Endothelial cell of umbilical vein (primary cell): Measurements from ENCODE around the gene CHST8. TPM values are rescaled to one million over a fixed set of nuclear protein-coding genes. Genes with fewer than 3 reads are reported as not detected.

Source experiments
- BruUV-seq: library from RNA; stranded (reverse); fragments of 400-500 nt; replicated peaks from 2 replicates; lab custom pipeline; 2021; lab: Mats Ljungman, UMichigan
- CTCF ChIA-PET: fragments of 300-600, 350-600 bp; sonication (Branson Sonifier 250); formaldehyde crosslinking; loops from one replicate; lab custom pipeline; 2021; ENCODE audit warnings: antibody characterized with exemption, inconsistent platforms; lab: Charles Lee
- POLR2A ChIA-PET: fragments of 300-600, 350-600 bp; sonication (Branson Sonifier 250); formaldehyde crosslinking; loops from one replicate; lab custom pipeline; 2021; ENCODE audit warnings: antibody characterized with exemption, inconsistent platforms; lab: Charles Lee
- DNase-seq: peaks from one replicate; pipeline ENCODE4 v3.0.0-alpha.2; 2011; ENCODE audit warnings: low read depth, low spot score
- FAIRE-seq: peaks from 2 replicates; lab custom pipeline; 2011; peaks lifted over from hg19 to GRCh38; lab: Jason Lieb, UNC
- H2AFZ ChIP-seq: 2 replicates; pipeline ENCODE4 v1.6.0; 2012; ENCODE audit warnings: low read depth, low read length, control low read depth, inconsistent platforms
- H3K27ac ChIP-seq: 2 replicates; pipeline ENCODE4 v1.5.1; 2011; ENCODE audit warnings: low read depth, mild to moderate bottlenecking, control low read depth, low read length, moderate library complexity; ENCODE audit not compliant: insufficient read depth
- H3K27me3 ChIP-seq, 2 experiments: 2 replicates each; pipeline versions ENCODE4 v1.6.0 to v1.6.1; 2011; ENCODE audit warnings: low read length in 2 of 2, mixed read lengths in 1 of 2; ENCODE audit not compliant: control insufficient read depth in 2 of 2, insufficient read depth in 2 of 2
- H3K36me3 ChIP-seq, 2 experiments: 2 replicates in 1 of 2; 3 replicates in 1 of 2; pipeline ENCODE4 v1.5.1; 2011; ENCODE audit warnings: low read length in 2 of 2, mild to moderate bottlenecking in 1 of 2, moderate library complexity in 1 of 2; ENCODE audit not compliant: control insufficient read depth in 2 of 2, insufficient read depth in 2 of 2; ENCODE audit errors: extremely low read depth in 1 of 2
- H3K4me1 ChIP-seq: 3 replicates; pipeline ENCODE4 v1.5.1; 2011; ENCODE audit warnings: mild to moderate bottlenecking, low read length; ENCODE audit not compliant: control insufficient read depth, insufficient read depth; ENCODE audit errors: extremely low read depth
- H3K4me2 ChIP-seq: 2 replicates; pipeline ENCODE4 v1.6.1; 2011; ENCODE audit warnings: low read length, control low read depth, mixed read lengths; ENCODE audit not compliant: insufficient read depth
- H3K4me3 ChIP-seq, 3 experiments: fragments of 200-600 bp in 1 of 3; sonication (generic), shearing (Covaris generic) in 1 of 3; replicated peaks in 1 of 3; 2 replicates each; pipeline ENCODE4 v1.5.1; 2011 to 2016; ENCODE audit warnings: control low read depth in 3 of 3, low read length in 3 of 3, mild to moderate bottlenecking in 2 of 3, inconsistent platforms in 1 of 3, low read depth in 1 of 3, moderate library complexity in 1 of 3; ENCODE audit not compliant: insufficient read depth in 1 of 3
- H3K79me2 ChIP-seq: 2 replicates; pipeline ENCODE4 v1.6.0; 2012; ENCODE audit warnings: low read length, inconsistent platforms; ENCODE audit not compliant: control insufficient read depth, insufficient read depth
- H3K9ac ChIP-seq: replicated peaks from 2 replicates; pipeline ENCODE3; 2011; ENCODE audit warnings: low read length, control low read depth; ENCODE audit not compliant: insufficient read depth; ENCODE audit errors: extremely low read depth
- H3K9me1 ChIP-seq: replicated peaks from 3 replicates; pipeline ENCODE4 v1.6.0; 2011; ENCODE audit warnings: mild to moderate bottlenecking, low read length; ENCODE audit not compliant: control insufficient read depth, insufficient read depth; ENCODE audit errors: extremely low read depth
- H3K9me3 ChIP-seq: replicated peaks from 2 replicates; pipeline ENCODE4 v1.5.1; 2012; ENCODE audit warnings: low read length, inconsistent platforms; ENCODE audit not compliant: control insufficient read depth, insufficient read depth
- H4K20me1 ChIP-seq: replicated peaks from 2 replicates; pipeline ENCODE3; 2011; ENCODE audit warnings: mild to moderate bottlenecking, low read length; ENCODE audit not compliant: control insufficient read depth, insufficient read depth; ENCODE audit errors: extremely low read depth
- CTCF ChIP-seq, 2 donors: IDR thresholded peaks; 1 replicate in 1 of 2; 2 replicates in 1 of 2; pipeline ENCODE4 v1.5.1; 2011; ENCODE audit warnings: low read length in 2 of 2, mild to moderate bottlenecking in 2 of 2, moderate library complexity in 2 of 2, control low read depth in 1 of 2, inconsistent platforms in 1 of 2, low read depth in 1 of 2; ENCODE audit not compliant: insufficient read depth in 1 of 2; ENCODE audit errors: extremely low read depth in 1 of 2
- EZH2 ChIP-seq: IDR thresholded peaks from 2 replicates; pipeline ENCODE4 v1.6.1; 2012; ENCODE audit warnings: borderline replicate concordance, low read depth, mild to moderate bottlenecking, moderate library complexity, low read length, inconsistent platforms; ENCODE audit not compliant: severe bottlenecking
- FOS ChIP-seq: IDR thresholded peaks from 2 replicates; pipeline ENCODE4 v1.6.1; 2011; ENCODE audit warnings: mild to moderate bottlenecking, low read length, moderate library complexity, borderline replicate concordance; ENCODE audit not compliant: insufficient read depth
- GATA2 ChIP-seq: IDR thresholded peaks from 2 replicates; pipeline ENCODE4 v1.7.0; 2011; ENCODE audit warnings: low read depth, mild to moderate bottlenecking, moderate library complexity, mixed read lengths, low read length; ENCODE audit not compliant: insufficient read length, insufficient read depth
- JUN ChIP-seq: IDR thresholded peaks from 2 replicates; pipeline ENCODE4 v1.6.1; 2011; ENCODE audit warnings: borderline replicate concordance, low read depth; ENCODE audit not compliant: insufficient read length, insufficient read depth
- MAX ChIP-seq: IDR thresholded peaks from 2 replicates; pipeline ENCODE4 v1.6.1; 2011; ENCODE audit not compliant: insufficient read depth, insufficient read length
- MYC ChIP-seq: IDR thresholded peaks from one replicate; pipeline ENCODE4 v1.6.1; 2011; ENCODE audit warnings: mild to moderate bottlenecking, low read depth, low read length
- POLR2A ChIP-seq: IDR thresholded peaks from 2 replicates; pipeline ENCODE4 v1.6.1; 2012; ENCODE audit warnings: low read depth, mild to moderate bottlenecking, control low read depth, low read length
- POLR2AphosphoS5 ChIP-seq: IDR thresholded peaks from 2 replicates; pipeline ENCODE4 v1.6.1; 2012; ENCODE audit warnings: low read depth, mild to moderate bottlenecking, control low read depth, low read length, moderate library complexity; ENCODE audit not compliant: insufficient read depth
- dilution Hi-C: fragments of 300-500 bp; cut with MboI; formaldehyde crosslinking; loops from one replicate; pipeline ENCODE4 v1.15.0; 2019; ENCODE audit warnings: low sequenced_read_pairs; ENCODE audit not compliant: extremely low pct_ligation_motif_present
- intact Hi-C: fragments of 100-400 bp; cut with micrococcal nuclease; formaldehyde crosslinking; loops from one replicate; pipeline ENCODE4 v1.10.0; 2022
- polyA plus RNA-seq, 4 experiments: library from polyadenylated mRNA; depleted of rRNA in 3 of 4; stranded (reverse) in 3 of 4; unstranded in 1 of 4; fragments of >200 nt; gene quantifications; 2 replicates each; pipeline versions ENCODE4 v1.2.1 to v1.2.3, GENCODE V29; 2011 to 2012; ENCODE audit warnings: missing spikeins in 1 of 4
- total RNA-seq: library from RNA; stranded (reverse); gene quantifications from 2 replicates; pipeline ENCODE4 v1.2.3, GENCODE V29; 2021

CHST8 gene
- total and polyA plus RNA-seq, 2 donors (not counting 3 experiments of a cell fraction or from before 2014, with no cell fraction given) = not detected

GRCh38 chr19:33795370-33796163 is 173.8 kb downstream of the CHST8 start:
- H3K9me1 ChIP-seq = no peaks in the 10 kb centered on the region
- dilution Hi-C loops = no loop called here

More at GRCh38 chr19:33795370-33796163, 173.8 kb downstream of the CHST8 start:
- DNase-seq (peak; percentile 88), FAIRE-seq (peak; percentile 64)
- intact Hi-C loops = loop anchor here (1.0 to 5.0 kb wide), 6 partner anchors 17 to 377 kb away; partner anchors contain the start of gene LSM14A
- H3K27me3 ChIP-seq = no peaks in the 10 kb centered on the region
- H3K27ac ChIP-seq = peak overlapping the region; percentile 83
- BruUV-seq = TSS peak; percentile 30
- TF ChIP-seq MYC = no peak
- no peak for TF ChIP-seq JUN
- peak; percentile 74 to 85 for TF ChIP-seq CTCF (IDR thresholded peaks at IDR 0.05; ENCODE audit: extremely low read depth in 1 of 2, insufficient read depth in 1 of 2, low read depth in 1 of 2, low read length in 2 of 2)
- no peak for TF ChIP-seq GATA2
- no peak for TF ChIP-seq MAX
- no peak for TF ChIP-seq FOS
- peak; percentile 78 for TF ChIP-seq POLR2AphosphoS5
- TF ChIP-seq POLR2A = peak; percentile 81
- TF ChIP-seq EZH2 = no peak
- H3K36me3 ChIP-seq = peaks cover 0 to 2% of the 10 kb centered on the region in 2 experiments
- ChIA-PET CTCF (interaction anchor here (0.6 to 3.7 kb wide), 40 partner anchors 8 to 421 kb away, joined by 3 to 37 read pairs (median 4); no protein-coding TSS in a partner anchor), POLR2A (interaction anchor here (0.6 to 1.0 kb wide), 3 partner anchors 24 to 151 kb away, joined by 3 to 5 read pairs (median 4); no protein-coding TSS in a partner anchor)
- peak overlapping the region; percentile 84 for H3K4me2 ChIP-seq
- H4K20me1 ChIP-seq = no peaks in the 10 kb centered on the region
- peaks cover 17% of the 10 kb centered on the region for H3K4me1 ChIP-seq
- peak overlapping the region; percentile 96 for H3K9ac ChIP-seq
- no peaks in the 10 kb centered on the region for H3K9me3 ChIP-seq
- H3K79me2 ChIP-seq = no peaks in the 10 kb centered on the region
- H3K4me3 ChIP-seq = peak overlapping the region; percentile 64 to 86 (median 71)
- peak overlapping the region; percentile 37 for H2AFZ ChIP-seq
